Mesendoderm (in vitro differentiated cells): ENCODE data around the gene TMEM222. TPM values are rescaled to one million over a fixed set of nuclear protein-coding genes. Genes with fewer than 3 reads are reported as not detected.
A peak's percentile ranks its signal among the peaks of the same experiment; 100 is the strongest.

ENCODE experiments used
- DNase-seq: peaks from one replicate; pipeline ENCODE4 v3.0.0; 2013
- H2AK5ac ChIP-seq: 2 replicates; pipeline ENCODE4 v1.6.1; 2013; ENCODE audit warnings: low read length, inconsistent platforms
- H2BK120ac ChIP-seq: 2 replicates; pipeline ENCODE4 v1.6.1; 2013; ENCODE audit warnings: low read depth, mild to moderate bottlenecking, low read length, moderate library complexity, mixed read lengths
- H2BK15ac ChIP-seq: replicated peaks from 2 replicates; pipeline ENCODE4 v1.6.1; 2013; ENCODE audit warnings: low read depth, mild to moderate bottlenecking, moderate library complexity
- H2BK5ac ChIP-seq: 2 replicates; pipeline ENCODE4 v1.6.1; 2013; ENCODE audit warnings: low read length, inconsistent platforms
- H3K18ac ChIP-seq: 2 replicates; pipeline ENCODE4 v1.6.1; 2013; ENCODE audit warnings: mild to moderate bottlenecking, low read length, mixed read lengths
- H3K23ac ChIP-seq: one replicate; pipeline ENCODE4 v1.6.1; 2013; ENCODE audit warnings: low read length
- H3K27ac ChIP-seq: 2 replicates; pipeline ENCODE4 v1.5.1; 2013; ENCODE audit warnings: low read depth, mild to moderate bottlenecking, inconsistent platforms, low read length, moderate library complexity
- H3K27me3 ChIP-seq: 2 replicates; pipeline ENCODE4 v1.6.1; 2013; ENCODE audit warnings: low read length, control low read depth, mild to moderate bottlenecking, inconsistent platforms; ENCODE audit not compliant: insufficient read depth, poor library complexity
- H3K36me3 ChIP-seq: 2 replicates; pipeline ENCODE4 v1.6.1; 2013; ENCODE audit warnings: low read length, inconsistent platforms; ENCODE audit not compliant: control insufficient read depth, insufficient read depth
- H3K4ac ChIP-seq: one replicate; pipeline ENCODE4 v1.6.1; 2013; ENCODE audit warnings: low read depth, mild to moderate bottlenecking, low read length, moderate library complexity
- H3K4me1 ChIP-seq: 2 replicates; pipeline ENCODE4 v1.6.1; 2013; ENCODE audit warnings: low read depth, low read length, inconsistent platforms; ENCODE audit not compliant: control insufficient read depth
- H3K4me2 ChIP-seq: 2 replicates; pipeline ENCODE4 v1.6.1; 2013; ENCODE audit warnings: low read length
- H3K4me3 ChIP-seq: 2 replicates; pipeline ENCODE4 v1.5.1; 2013; ENCODE audit warnings: mild to moderate bottlenecking, low read length
- H3K56ac ChIP-seq: one replicate; pipeline ENCODE4 v1.6.1; 2013; ENCODE audit warnings: low read length
- H3K79me1 ChIP-seq: 2 replicates; pipeline ENCODE4 v1.6.1; 2013; ENCODE audit warnings: low read length, inconsistent platforms
- H3K79me2 ChIP-seq: 2 replicates; pipeline ENCODE4 v1.6.1; 2013; ENCODE audit warnings: mild to moderate bottlenecking, low read length; ENCODE audit not compliant: control insufficient read depth, insufficient read depth
- H3K9ac ChIP-seq: 2 replicates; pipeline ENCODE4 v1.6.1; 2013; ENCODE audit warnings: low read length, inconsistent platforms
- H4K5ac ChIP-seq: one replicate; pipeline ENCODE4 v1.6.1; 2013; ENCODE audit warnings: low read length
- H4K8ac ChIP-seq: one replicate; pipeline ENCODE4 v1.6.1; 2013; ENCODE audit warnings: low read depth, mild to moderate bottlenecking, control low read depth, low read length, moderate library complexity
- WGBS: extraction: QIAGEN DNeasy Blood & Tissue Kit; methylation state at CpG from one replicate; pipeline ENCODE4 v1.1.7; 2013; ENCODE audit warnings: low lambda C conversion rate, missing lambda C conversion rate; ENCODE audit not compliant: insufficient coverage; ENCODE audit errors: extremely low coverage; 5-methylcytosine and 5-hydroxymethylcytosine counted together
- polyA plus RNA-seq, 2 experiments: library from polyadenylated mRNA; stranded (reverse); fragments of 200-250 nt; gene quantifications; one replicate each; pipeline ENCODE4 v1.2.3, GENCODE V29; 2013

TMEM222 gene, protein sequence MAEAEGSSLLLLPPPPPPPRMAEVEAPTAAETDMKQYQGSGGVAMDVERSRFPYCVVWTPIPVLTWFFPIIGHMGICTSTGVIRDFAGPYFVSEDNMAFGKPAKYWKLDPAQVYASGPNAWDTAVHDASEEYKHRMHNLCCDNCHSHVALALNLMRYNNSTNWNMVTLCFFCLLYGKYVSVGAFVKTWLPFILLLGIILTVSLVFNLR
- 24.3 TPM for polyA plus RNA-seq (2013, experiment 1 of 2)
- 26.3 TPM for polyA plus RNA-seq (2013, experiment 2 of 2)

DNA sequence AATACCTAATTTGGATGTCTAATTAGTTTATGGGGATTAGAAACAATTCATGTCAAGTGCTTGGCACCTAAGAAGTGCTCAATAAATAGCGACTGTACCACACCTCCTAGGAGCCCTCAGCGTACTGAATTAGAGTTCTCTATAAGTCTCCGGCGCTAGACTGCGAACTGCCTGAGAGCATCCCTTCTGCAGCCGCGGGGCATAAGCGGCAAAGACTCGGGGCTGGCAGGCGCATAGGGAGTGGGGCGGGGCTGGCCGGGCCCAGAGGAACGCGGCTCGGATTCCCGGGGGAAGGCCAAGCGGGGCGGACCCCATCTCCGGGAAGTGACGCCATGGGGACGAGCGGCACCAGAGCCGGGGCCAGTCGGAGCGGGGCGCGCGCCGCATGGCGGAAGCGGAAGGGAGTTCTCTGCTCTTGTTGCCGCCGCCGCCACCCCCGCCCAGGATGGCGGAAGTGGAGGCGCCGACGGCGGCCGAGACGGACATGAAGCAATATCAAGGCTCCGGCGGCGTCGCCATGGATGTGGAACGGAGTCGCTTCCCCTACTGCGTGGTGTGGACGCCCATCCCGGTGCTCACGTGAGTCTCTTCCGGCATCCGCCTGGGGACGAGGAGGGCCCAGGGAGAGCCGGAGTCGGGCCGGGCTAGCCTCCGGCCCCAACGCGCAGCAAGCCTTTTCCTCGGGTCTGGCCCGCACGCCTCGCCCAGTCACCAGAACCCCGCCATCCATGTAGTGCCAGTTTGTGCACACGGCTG, at the start of gene TMEM222:
Gene TMEM222, plus strand, starts transcription at position 351 of the 756 bp plus-strand sequence. Its CDS starts 35 bp downstream, at position 386.
- no peak within 1 kb of the TSS for H2AK5ac ChIP-seq
- H2BK120ac ChIP-seq = no peak within 1 kb of the TSS
- H2BK15ac ChIP-seq = no peak within 1 kb of the TSS
- no CpG with 5 or more reads among the region's 67 CpGs for WGBS
- H3K56ac ChIP-seq = peak within 1 kb of the TSS; percentile 95
- H3K79me2 ChIP-seq = peaks cover 32% of the 10 kb centered on the region
- H3K18ac ChIP-seq = peak within 1 kb of the TSS; percentile 21
- H4K5ac ChIP-seq = peak within 1 kb of the TSS; percentile 23
- H2BK5ac ChIP-seq = peak within 1 kb of the TSS; percentile 17
- no peak within 1 kb of the TSS for H3K4ac ChIP-seq
- H3K27ac ChIP-seq = no peak within 1 kb of the TSS
- H3K4me3 ChIP-seq = peak within 1 kb of the TSS; percentile 89
- no peaks in the 10 kb centered on the region for H3K27me3 ChIP-seq
- H3K4me1 ChIP-seq = peaks cover 4% of the 10 kb centered on the region
- peaks cover 22% of the 10 kb centered on the region for H3K79me1 ChIP-seq
- no peak within 1 kb of the TSS for H4K8ac ChIP-seq
- H3K9ac ChIP-seq = peak within 1 kb of the TSS; percentile 87
- peak within 1 kb of the TSS; percentile 52 for H3K23ac ChIP-seq
- DNase-seq = peak; percentile 98
- H3K36me3 ChIP-seq = peaks cover 3% of the 10 kb centered on the region
- peak within 1 kb of the TSS; percentile 73 for H3K4me2 ChIP-seq

DNA sequence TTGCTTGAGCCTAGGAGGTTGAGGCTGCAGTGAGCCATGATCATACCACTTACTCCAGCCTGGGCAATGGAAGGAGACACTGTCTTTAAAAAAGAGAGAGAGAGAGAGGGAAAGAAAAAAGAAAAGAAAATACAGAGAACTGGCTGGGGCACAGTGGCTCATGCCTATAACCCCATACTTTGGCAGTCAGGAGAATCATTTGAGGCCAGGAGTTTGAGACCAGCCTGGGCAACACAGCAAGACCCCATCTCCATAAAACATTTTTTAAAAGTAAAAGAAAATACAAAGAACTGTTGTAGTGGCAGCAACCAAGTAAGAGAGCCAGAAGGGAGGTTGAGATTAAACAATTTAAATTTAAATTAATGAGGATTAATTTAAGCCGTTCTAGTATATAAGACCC, 47.8 kb upstream of the TMEM222 start:
- Histone ChIP-seq H3K56ac (no peak overlapping the region), H2AK5ac (no peak overlapping the region), H3K4ac (no peak overlapping the region), H3K4me2 (no peak overlapping the region), H2BK15ac (no peak overlapping the region), H3K79me1 (no peaks in the 10 kb centered on the region), H3K27ac (no peak overlapping the region), H2BK120ac (no peak overlapping the region), H4K8ac (no peak overlapping the region), H2BK5ac (no peak overlapping the region), H4K5ac (no peak overlapping the region), H3K4me1 (no peaks in the 10 kb centered on the region), H3K18ac (no peak overlapping the region), H3K9ac (no peak overlapping the region), H3K27me3 (no peaks in the 10 kb centered on the region), H3K36me3 (no peaks in the 10 kb centered on the region), H3K23ac (no peak overlapping the region), H3K79me2 (no peaks in the 10 kb centered on the region), H3K4me3 (no peak overlapping the region)
- DNase-seq = no peak
- WGBS = no CpG with 5 or more reads among the region's 1 CpG

DNA sequence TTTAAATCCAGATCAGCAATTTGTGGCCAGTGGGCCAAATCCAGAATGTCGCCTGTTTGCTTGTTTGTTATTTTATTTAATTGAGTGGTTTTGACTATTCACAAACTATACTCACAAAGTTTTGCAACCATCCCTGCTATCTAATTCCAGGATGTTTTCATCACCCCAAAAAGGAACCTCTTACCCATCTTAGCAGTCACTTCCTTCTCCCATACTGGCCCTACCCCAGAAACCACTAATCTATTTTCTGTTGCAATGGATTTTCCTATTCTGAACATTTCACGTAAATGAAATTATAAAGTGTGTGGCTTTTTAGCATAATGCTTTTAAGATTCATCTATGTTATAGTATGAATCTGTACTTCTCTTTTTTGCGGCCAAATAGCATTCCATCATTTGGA, 46.3 kb upstream of the TMEM222 start:
- Histone ChIP-seq H3K27me3 (no peaks in the 10 kb centered on the region), H3K56ac (no peak overlapping the region), H3K4ac (no peak overlapping the region), H3K9ac (no peak overlapping the region), H2BK120ac (no peak overlapping the region), H4K5ac (no peak overlapping the region), H2BK5ac (no peak overlapping the region), H3K36me3 (no peaks in the 10 kb centered on the region), H3K27ac (no peak overlapping the region), H3K4me2 (no peak overlapping the region), H3K23ac (no peak overlapping the region), H2AK5ac (no peak overlapping the region), H3K4me3 (no peak overlapping the region), H3K79me1 (no peaks in the 10 kb centered on the region), H3K79me2 (no peaks in the 10 kb centered on the region), H3K18ac (no peak overlapping the region), H4K8ac (no peak overlapping the region), H2BK15ac (no peak overlapping the region), H3K4me1 (no peaks in the 10 kb centered on the region)
- WGBS = no CpG with 5 or more reads among the region's 3 CpGs
- DNase-seq = no peak

DNA sequence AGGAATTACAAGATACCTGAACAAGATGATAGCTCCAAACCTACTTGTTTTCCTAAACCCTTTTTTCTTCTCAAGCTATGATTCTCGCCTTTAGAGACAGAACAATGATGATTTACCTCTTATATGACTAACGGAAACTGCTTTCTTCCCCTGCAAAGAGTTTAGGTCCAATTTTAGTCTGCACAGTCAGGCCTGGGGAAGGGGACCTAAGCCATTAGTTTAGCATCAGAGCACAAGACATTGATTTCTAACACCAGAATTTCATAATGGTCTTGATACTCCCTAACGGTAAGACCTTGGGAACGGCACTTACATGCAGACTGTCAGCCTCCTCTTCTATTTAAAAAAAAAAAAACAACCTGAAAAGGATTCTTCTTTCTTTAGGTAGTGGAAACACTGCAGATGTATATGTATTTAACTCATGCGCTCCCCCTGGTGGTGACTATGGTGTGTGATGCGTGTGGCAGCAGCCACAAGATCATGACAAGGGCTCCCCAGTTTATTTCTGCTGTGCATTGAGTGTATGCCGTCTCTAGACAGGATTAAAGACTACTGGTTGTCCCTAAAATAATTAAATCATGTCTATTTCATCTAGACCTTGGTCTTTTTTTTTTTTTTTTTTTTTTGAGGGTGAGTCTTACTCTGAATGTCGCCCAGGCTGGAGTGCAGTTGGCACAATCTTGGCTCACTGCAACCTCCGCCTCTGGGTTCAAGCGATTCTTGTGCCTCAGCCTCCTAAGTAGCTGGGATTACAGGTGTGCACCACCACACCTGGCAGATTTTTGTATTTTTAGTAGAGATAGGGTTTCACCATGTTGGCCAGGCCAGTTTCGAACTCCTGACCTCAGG, 37.3 kb upstream of the TMEM222 start:
- H3K23ac ChIP-seq = no peak overlapping the region
- no peak overlapping the region for H3K9ac ChIP-seq

DNA sequence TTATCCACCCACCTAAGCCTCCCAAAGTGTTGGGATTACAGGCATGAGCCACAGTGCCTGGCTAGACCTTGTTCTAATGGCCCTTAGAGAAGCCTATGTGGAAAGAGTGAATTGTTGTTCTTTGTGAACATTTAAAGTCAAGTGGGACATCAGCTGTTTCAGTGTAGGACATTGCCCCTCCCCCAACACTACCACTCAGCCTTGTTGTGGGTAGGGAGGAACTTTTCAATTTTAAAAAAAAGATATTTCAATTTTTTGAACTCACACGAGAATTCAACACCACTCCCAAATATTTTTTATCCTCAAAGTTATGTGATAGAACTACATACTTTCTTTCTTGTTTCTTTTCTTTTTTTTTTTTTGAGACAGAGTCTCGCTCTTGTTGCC, 36.7 kb upstream of the TMEM222 start:
- Histone ChIP-seq H4K8ac (no peak overlapping the region), H3K9ac (no peak overlapping the region), H4K5ac (no peak overlapping the region), H3K4me2 (no peak overlapping the region), H2BK120ac (no peak overlapping the region), H2BK5ac (no peak overlapping the region), H3K23ac (no peak overlapping the region), H3K18ac (no peak overlapping the region), H3K4ac (no peak overlapping the region), H3K27ac (no peak overlapping the region), H3K56ac (no peak overlapping the region), H3K27me3 (no peaks in the 10 kb centered on the region), H3K4me1 (no peaks in the 10 kb centered on the region), H2BK15ac (no peak overlapping the region), H2AK5ac (no peak overlapping the region), H3K79me2 (no peaks in the 10 kb centered on the region), H3K4me3 (no peak overlapping the region), H3K36me3 (no peaks in the 10 kb centered on the region), H3K79me1 (no peaks in the 10 kb centered on the region)
- DNase-seq = no peak
- no CpG with 5 or more reads among the region's 2 CpGs for WGBS

More for the DNA sequence above, 37.3 kb upstream of the TMEM222 start:
- no peaks in the 10 kb centered on the region for H3K4me1 ChIP-seq
- no peaks in the 10 kb centered on the region for H3K36me3 ChIP-seq
- no peak overlapping the region for H3K4me2 ChIP-seq
- no peaks in the 10 kb centered on the region for H3K79me2 ChIP-seq
- no peaks in the 10 kb centered on the region for H3K79me1 ChIP-seq
- no peak overlapping the region for H3K56ac ChIP-seq
- H2BK5ac ChIP-seq = no peak overlapping the region
- H3K4ac ChIP-seq = no peak overlapping the region
- no peak overlapping the region for H2BK15ac ChIP-seq
- peak; percentile 78 for DNase-seq
- H2BK120ac ChIP-seq = no peak overlapping the region
- no peak overlapping the region for H2AK5ac ChIP-seq
- no peak overlapping the region for H3K27ac ChIP-seq
- no peaks in the 10 kb centered on the region for H3K27me3 ChIP-seq
- no CpG with 5 or more reads among the region's 11 CpGs for WGBS
- H3K18ac ChIP-seq = no peak overlapping the region
- H4K5ac ChIP-seq = no peak overlapping the region
- no peak overlapping the region for H3K4me3 ChIP-seq
- no peak overlapping the region for H4K8ac ChIP-seq
